Activated CD8-positive, alpha-beta T cell treated with anti-CD3 and anti-CD28 coated beads for 36 hours (primary cell): ENCODE results near the gene VPS26A. TPM values are rescaled to one million over a fixed set of nuclear protein-coding genes. Genes with fewer than 3 reads are reported as not detected.

Experiments
- ATAC-seq: fragments of 200-7000 bp; cut with Tn5 transposase; one replicate; pipeline ENCODE4 v1.10.0; 2021; ENCODE audit warnings: mild to moderate bottlenecking, moderate library complexity
- CTCF ChIA-PET: fragments of 350-600 bp; sonication (Branson Sonifier 250); formaldehyde crosslinking; loops from one replicate; lab custom pipeline; 2021; ENCODE audit warnings: antibody characterized with exemption; lab: Charles Lee
- POLR2A ChIA-PET: fragments of 350-600 bp; sonication (Branson Sonifier 250); formaldehyde crosslinking; loops from one replicate; lab custom pipeline; 2021; ENCODE audit warnings: antibody characterized with exemption; lab: Charles Lee
- DNase-seq: peaks from one replicate; pipeline ENCODE4 v3.0.0-alpha.2; 2020
- H3K27ac Mint-ChIP-seq: one replicate; pipeline ENCODE4 v1.8.0; 2021; ENCODE audit warnings: mild to moderate bottlenecking, mixed read lengths
- H3K27me3 Mint-ChIP-seq: one replicate; pipeline ENCODE4 v1.8.0; 2021; ENCODE audit warnings: mixed read lengths
- H3K36me3 Mint-ChIP-seq: one replicate; pipeline ENCODE4 v1.8.0; 2021; ENCODE audit warnings: low read depth, mixed read lengths
- H3K4me1 Mint-ChIP-seq: one replicate; pipeline ENCODE4 v1.8.0; 2021; ENCODE audit warnings: low read depth, mixed read lengths
- H3K4me3 Mint-ChIP-seq: one replicate; pipeline ENCODE4 v1.8.0; 2021; ENCODE audit warnings: mild to moderate bottlenecking, moderate library complexity, mixed read lengths
- H3K9me3 Mint-ChIP-seq: one replicate; pipeline ENCODE4 v1.8.0; 2021; ENCODE audit warnings: mixed read lengths
- CTCF ChIP-seq: fragments of 200-600 bp; IDR thresholded peaks from one replicate; pipeline ENCODE4 v1.8.0; 2022; ENCODE audit warnings: antibody characterized with exemption, mild to moderate bottlenecking
- intact Hi-C: fragments of 100-400 bp; cut with micrococcal nuclease; formaldehyde crosslinking; loops from one replicate; pipeline ENCODE4 v1.10.0; 2022
- total RNA-seq, 2 experiments: library from RNA; stranded (reverse); gene quantifications; one replicate each; pipeline ENCODE4 v1.2.3, GENCODE V29; 2021

The VPS26A gene
- total RNA-seq, 2 experiments from 2014 or later: 33.1 to 34.5 TPM

GRCh38 chr10:69092959-69093850 is 30.8 kb upstream of the VPS26A start:
- ChIA-PET CTCF (interaction anchor here (0.6 to 5.8 kb wide), 35 partner anchors 8 to 300 kb away, joined by 3 to 97 read pairs (median 5); partner anchors contain the start of genes DDX21 and KIFBP), POLR2A (interaction anchor here (0.6 to 10.7 kb wide), 18 partner anchors 8 to 138 kb away, joined by 3 to 77 read pairs (median 4); partner anchors contain the start of genes DDX21 and VPS26A)
- Mint-ChIP-seq H3K27ac (peak overlapping the region; percentile 68), H3K27me3 (peaks cover 1% of the 10 kb centered on the region), H3K4me1 (peaks cover 52% of the 10 kb centered on the region), H3K36me3 (peaks cover 56% of the 10 kb centered on the region), H3K9me3 (no peaks in the 10 kb centered on the region), H3K4me3 (peak overlapping the region; percentile 24)
- peak; percentile 80 for TF ChIP-seq CTCF
- ATAC-seq (peak; percentile 26), DNase-seq (peak; percentile 94)
- intact Hi-C loops: loop anchor here (2.0 kb wide), 1 partner anchor 88 kb away; no protein-coding TSS in a partner anchor

- ChIA-PET POLR2A (interaction anchor here (0.9 to 10.7 kb wide), 7 partner anchors 12 to 107 kb away, joined by 3 to 77 read pairs (median 10); partner anchors contain the start of gene VPS26A), CTCF (interaction anchor here (0.7 to 5.8 kb wide), 22 partner anchors 8 to 139 kb away, joined by 3 to 97 read pairs (median 4); partner anchors contain the start of gene KIFBP)
- Mint-ChIP-seq H3K27me3 (peaks cover under 1% of the 10 kb centered on the region), H3K36me3 (peaks cover 52% of the 10 kb centered on the region), H3K4me1 (peaks cover 50% of the 10 kb centered on the region), H3K4me3 (no peak overlapping the region), H3K9me3 (no peaks in the 10 kb centered on the region), H3K27ac (no peak overlapping the region)
- no peak for DNase-seq
- no peak for TF ChIP-seq CTCF
- no peak for ATAC-seq
- intact Hi-C loops: loop anchor here (2.0 kb wide), 1 partner anchor 89 kb away; no protein-coding TSS in a partner anchor
Observed at GRCh38 chr10:69093933-69094332, 30.0 kb upstream of the VPS26A start.

GRCh38 chr10:69096045-69096444 is 27.9 kb upstream of the VPS26A start:
- Mint-ChIP-seq H3K27me3 (no peaks in the 10 kb centered on the region), H3K9me3 (no peaks in the 10 kb centered on the region), H3K4me1 (peaks cover 54% of the 10 kb centered on the region), H3K27ac (no peak overlapping the region), H3K36me3 (peaks cover 43% of the 10 kb centered on the region), H3K4me3 (no peak overlapping the region)
- ATAC-seq: peak; percentile 38
- CTCF ChIA-PET: interaction anchor here (0.6 to 5.8 kb wide), 7 partner anchors 9 to 115 kb away, joined by 3 to 97 read pairs (median 4); no protein-coding TSS in a partner anchor
- DNase-seq: peak; percentile 48
- POLR2A ChIA-PET: interaction anchor here (0.7 to 10.7 kb wide), 9 partner anchors 10 to 138 kb away, joined by 3 to 77 read pairs (median 4); partner anchors contain the start of genes KIFBP and VPS26A
- intact Hi-C loops: no loop called here
- TF ChIP-seq CTCF: no peak

- no peak overlapping the region for H3K27ac Mint-ChIP-seq
- POLR2A ChIA-PET: interaction anchor here (1.0 to 4.3 kb wide), 4 partner anchors 9 to 85 kb away, joined by 3 to 27 read pairs (median 5); partner anchors contain the start of gene SRGN
Observed at GRCh38 chr10:69097729-69098128, 26.2 kb upstream of the VPS26A start.

More at GRCh38 chr10:69097729-69098128, 26.2 kb upstream of the VPS26A start:
- no peak for TF ChIP-seq CTCF
- DNase-seq: no peak
- no peaks in the 10 kb centered on the region for H3K9me3 Mint-ChIP-seq
- no peak for ATAC-seq
- intact Hi-C loops: no loop called here
- H3K36me3 Mint-ChIP-seq: peaks cover 49% of the 10 kb centered on the region
- no peak overlapping the region for H3K4me3 Mint-ChIP-seq
- H3K27me3 Mint-ChIP-seq: no peaks in the 10 kb centered on the region
- H3K4me1 Mint-ChIP-seq: peaks cover 58% of the 10 kb centered on the region
- CTCF ChIA-PET: interaction anchor here (1.0 to 2.0 kb wide), 4 partner anchors 13 to 117 kb away, joined by 3 to 7 read pairs (median 4); no protein-coding TSS in a partner anchor
